ENCODE measurements around the gene TRPC3.

- TF ChIP-seq, protein P1, sequence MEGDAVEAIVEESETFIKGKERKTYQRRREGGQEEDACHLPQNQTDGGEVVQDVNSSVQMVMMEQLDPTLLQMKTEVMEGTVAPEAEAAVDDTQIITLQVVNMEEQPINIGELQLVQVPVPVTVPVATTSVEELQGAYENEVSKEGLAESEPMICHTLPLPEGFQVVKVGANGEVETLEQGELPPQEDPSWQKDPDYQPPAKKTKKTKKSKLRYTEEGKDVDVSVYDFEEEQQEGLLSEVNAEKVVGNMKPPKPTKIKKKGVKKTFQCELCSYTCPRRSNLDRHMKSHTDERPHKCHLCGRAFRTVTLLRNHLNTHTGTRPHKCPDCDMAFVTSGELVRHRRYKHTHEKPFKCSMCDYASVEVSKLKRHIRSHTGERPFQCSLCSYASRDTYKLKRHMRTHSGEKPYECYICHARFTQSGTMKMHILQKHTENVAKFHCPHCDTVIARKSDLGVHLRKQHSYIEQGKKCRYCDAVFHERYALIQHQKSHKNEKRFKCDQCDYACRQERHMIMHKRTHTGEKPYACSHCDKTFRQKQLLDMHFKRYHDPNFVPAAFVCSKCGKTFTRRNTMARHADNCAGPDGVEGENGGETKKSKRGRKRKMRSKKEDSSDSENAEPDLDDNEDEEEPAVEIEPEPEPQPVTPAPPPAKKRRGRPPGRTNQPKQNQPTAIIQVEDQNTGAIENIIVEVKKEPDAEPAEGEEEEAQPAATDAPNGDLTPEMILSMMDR (IDR thresholded peaks at IDR 0.05): no peak
- no peak for TF ChIP-seq POLR2A (IDR thresholded peaks at IDR 0.05)
Observed at GRCh38 chr4:121989715-121990114, 37.9 kb upstream of the TRPC3 start.

Measured in vagina (tissue), 2 donors.